GM18873 (cell line): ENCODE results near the gene SUCNR1.
"Not testable (repeated sequence)": the region's sequence is repeated elsewhere in the genome, so short reads cannot be mapped to it uniquely, and the experiment has no call there.

Experiments
- ATAC-seq: cut with Tn5 transposase; IDR thresholded peaks from one replicate; pipeline ENCODE4 v1.9.1; 2021; ENCODE audit warnings: mild to moderate bottlenecking, moderate library complexity, moderate number of reproducible peaks; ENCODE audit not compliant: unreplicated experiment, low FRiP score

Gene SUCNR1

DNA sequence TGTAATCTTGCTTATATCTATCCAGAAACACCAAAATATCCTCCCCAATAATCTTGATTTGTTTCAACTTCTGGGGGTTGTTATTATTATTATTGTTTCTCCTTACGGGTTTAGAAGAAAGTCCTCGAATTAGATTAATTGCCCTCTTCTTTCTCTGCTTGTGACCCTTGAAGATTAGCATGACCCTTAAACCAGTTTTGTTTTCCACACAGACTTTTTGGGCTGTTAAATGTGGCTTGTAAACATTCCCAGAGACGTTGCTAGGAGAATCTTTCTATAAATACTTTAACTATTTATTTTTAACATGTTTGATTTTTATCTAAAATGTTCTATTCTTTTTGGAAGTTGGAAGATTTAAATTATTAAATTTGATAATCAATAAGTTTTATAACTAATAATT is 4.3 kb upstream of the SUCNR1 start:
- no peak for ATAC-seq

DNA sequence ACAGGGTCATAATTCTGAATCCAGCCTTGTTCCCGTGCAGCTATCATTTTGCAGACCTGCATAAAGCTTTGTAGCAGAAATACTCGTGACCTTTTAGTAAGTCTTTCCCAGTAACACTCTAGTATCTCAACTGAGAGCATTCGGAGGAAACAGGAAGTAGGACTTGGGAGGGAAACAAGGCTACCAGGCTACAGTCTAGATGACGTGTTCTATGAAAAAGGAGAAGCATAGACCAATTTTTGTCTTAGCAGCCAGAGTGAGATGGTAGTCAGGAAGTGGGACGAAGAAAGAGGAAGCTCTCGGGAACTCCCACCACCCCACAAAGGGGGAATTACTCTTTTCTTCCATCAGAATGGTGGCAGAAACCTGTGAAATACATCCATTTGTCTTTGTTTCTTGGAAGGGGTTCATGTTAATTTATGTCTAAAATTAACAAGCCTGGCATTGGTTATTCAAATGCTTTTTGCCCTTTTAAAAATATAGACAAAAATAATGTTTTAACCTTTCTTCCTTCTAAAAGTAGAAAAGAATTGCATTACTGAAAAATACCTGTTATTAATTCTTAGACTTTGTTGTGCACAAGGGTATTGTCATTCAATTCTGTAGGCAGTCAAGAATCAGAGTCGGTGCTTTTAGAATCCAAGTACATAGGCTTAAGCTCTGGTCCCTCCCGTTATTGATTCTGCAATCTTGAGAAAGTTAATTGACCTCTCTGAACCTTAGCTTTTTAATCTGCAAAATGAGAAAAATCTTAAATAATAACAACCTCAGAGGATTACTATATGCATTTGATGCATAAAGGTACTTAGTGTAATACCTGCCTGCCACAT is 1.6 kb upstream of the SUCNR1 start:
- ATAC-seq = peak; percentile 73

DNA sequence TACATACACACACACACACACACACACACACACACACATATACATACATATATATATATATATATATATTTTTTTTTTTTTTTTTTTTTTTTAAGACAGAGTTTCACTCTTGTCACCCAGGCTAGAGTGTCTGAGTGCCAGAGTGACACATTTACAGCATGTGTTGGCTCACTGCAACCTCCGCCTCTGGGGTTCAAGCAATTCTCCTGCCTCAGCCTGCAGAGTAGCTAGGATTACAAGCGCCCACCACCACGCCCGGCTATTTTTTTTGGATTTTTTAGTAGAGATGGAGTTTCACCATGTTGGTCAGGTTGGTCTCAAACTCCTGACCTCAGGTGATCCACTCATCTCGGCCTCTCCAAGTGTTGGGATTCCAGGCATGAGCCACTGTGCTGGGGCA is 636 bp downstream of the SUCNR1 start:
- not testable (repeated sequence) for ATAC-seq

- peak; percentile 71 for ATAC-seq
Observed at GRCh38 chr3:151875759-151876158, 2.3 kb downstream of the SUCNR1 start.

DNA sequence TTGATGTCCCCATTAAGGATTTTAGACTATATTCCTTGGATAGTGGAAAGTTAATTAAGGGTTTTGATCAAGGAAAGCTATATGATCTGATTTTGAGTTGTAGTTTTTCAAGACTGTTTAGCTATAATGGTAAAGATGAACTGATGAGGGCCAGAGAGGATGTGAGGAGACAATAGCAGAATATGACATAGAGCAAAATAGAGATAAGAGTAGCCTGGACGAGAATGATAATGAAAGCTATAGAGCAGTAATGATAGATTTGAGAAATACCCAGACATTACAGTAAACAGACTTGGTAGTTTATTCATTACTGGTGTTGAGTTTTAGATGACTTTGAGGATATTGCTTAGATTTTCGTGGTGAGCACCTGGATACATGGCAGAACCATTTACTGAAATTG is 3.8 kb downstream of the SUCNR1 start:
- no peak for ATAC-seq

- no peak for ATAC-seq
Observed at GRCh38 chr3:151878465-151878864, 5.0 kb downstream of the SUCNR1 start.

GRCh38 chr3:151879037-151879436 is 5.6 kb downstream of the SUCNR1 start:
- no peak for ATAC-seq

GRCh38 chr3:151879679-151880415 is 6.4 kb downstream of the SUCNR1 start:
- no peak for ATAC-seq

DNA sequence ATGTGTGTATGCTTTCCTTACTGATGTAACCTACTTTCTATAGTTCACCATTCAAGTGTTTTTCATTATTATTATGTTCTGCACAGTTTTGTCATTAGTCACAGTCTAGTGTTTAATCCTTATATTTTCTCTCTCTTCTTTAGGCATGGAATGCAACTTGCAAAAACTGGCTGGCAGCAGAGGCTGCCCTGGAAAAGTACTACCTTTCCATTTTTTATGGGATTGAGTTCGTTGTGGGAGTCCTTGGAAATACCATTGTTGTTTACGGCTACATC is 6.9 kb downstream of the SUCNR1 start:
- no peak for ATAC-seq

- ATAC-seq = no peak
Observed at GRCh38 chr3:151881137-151881536, 7.7 kb downstream of the SUCNR1 start.

GRCh38 chr3:151885397-151885796 is 12.0 kb downstream of the SUCNR1 start:
- not testable (repeated sequence) for ATAC-seq

DNA sequence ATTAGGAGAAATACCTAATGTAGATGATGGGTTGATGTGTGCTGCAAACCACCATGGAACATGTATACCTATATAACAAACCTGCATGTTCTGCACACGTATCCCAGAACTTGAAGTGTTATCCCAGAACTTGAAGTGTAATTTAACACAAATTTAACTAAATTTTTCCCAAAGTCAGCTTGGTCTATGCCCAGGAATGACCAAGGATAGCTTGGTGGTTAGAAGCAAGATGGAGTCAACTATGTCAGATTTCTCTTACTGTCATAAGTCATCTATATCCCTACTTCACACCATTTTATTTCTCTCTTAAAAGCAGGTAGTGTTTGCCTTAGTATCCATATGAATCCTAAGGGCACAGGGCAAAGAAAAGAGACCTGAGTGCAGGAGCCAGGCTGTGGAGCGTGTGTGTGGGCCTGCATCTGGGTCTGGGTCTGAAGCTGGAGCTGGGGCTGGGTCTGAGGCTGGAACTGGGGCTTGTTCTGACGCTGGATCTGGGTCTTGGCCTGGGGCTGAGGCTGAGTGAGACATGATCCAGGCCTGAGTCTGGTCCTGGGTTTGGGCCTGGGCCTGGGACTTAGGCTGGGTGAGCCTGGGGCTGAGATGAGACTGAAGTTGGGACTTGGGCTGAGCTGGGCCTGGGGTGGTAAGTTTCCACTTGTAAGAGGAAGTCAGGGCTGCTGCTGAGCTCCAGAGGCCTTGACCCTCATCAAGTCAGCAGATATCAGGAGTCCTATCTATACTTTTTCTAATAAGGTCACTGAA is 14.2 kb downstream of the SUCNR1 start:
- not testable (repeated sequence) for ATAC-seq

- ATAC-seq = peak; percentile 50
Observed at GRCh38 chr3:151890721-151891141, 17.3 kb downstream of the SUCNR1 start.

GRCh38 chr3:151891721-151892120 is 18.3 kb downstream of the SUCNR1 start:
- no peak for ATAC-seq

- no peak for ATAC-seq
Observed at GRCh38 chr3:151894219-151894618, 20.8 kb downstream of the SUCNR1 start.

GRCh38 chr3:151895478-151896241 is 22.2 kb downstream of the SUCNR1 start:
- ATAC-seq = no peak

DNA sequence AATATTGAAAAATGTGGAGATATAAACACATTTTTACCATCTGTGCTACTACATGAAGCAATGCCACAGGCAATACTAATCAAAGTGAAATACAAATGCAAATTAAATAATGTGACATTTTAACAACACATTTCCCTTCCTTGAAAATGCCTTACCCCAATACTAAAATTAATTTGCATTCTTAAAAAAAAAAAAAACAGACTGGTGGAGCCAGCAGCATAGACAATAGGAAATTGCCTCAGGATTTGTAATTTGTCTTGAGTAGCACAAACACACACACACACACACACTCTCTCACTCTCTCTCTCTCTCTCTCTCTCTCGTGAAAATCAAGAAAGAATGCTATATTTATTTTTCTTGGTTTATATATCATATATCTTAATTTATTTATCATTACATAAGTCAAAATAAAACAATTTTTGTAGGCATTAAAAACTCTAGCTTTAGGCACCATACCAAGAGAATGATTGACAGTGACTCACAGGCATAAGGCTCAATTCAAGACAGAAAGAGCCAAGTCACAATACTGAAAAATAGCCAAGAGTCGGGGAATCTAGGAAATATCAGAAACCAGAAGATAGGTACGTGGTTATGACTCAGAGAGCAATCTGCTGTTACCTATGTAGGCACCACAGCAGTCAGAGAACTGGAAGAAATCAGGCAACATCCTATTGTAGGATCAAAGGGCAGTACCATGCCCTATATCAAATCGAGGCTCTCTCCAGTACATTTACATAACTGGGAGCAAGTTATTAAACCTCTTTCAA is 23.0 kb downstream of the SUCNR1 start:
- ATAC-seq = no peak

GRCh38 chr3:151898121-151898520 is 24.7 kb downstream of the SUCNR1 start:
- ATAC-seq = not testable (repeated sequence)

- ATAC-seq = not testable (repeated sequence)
Observed at GRCh38 chr3:151898564-151899261, 25.3 kb downstream of the SUCNR1 start.
